NB4 (cell line): ENCODE measurements around the gene GRM7.

Experiments used
- DNase-seq: peaks from one replicate; pipeline ENCODE4 v3.0.0; 2010; ENCODE audit warnings: low read depth
- H3K4me3 ChIP-seq: one replicate; pipeline ENCODE4 v1.5.1; 2011; ENCODE audit warnings: mild to moderate bottlenecking, low read depth, low read length, moderate library complexity
- CTCF ChIP-seq: IDR thresholded peaks from one replicate; pipeline ENCODE4 v1.5.1; 2012; ENCODE audit warnings: low read depth, low read length
- MAX ChIP-seq: IDR thresholded peaks from 2 replicates; pipeline ENCODE4 v1.6.1; 2011; ENCODE audit warnings: low read depth, low read length
- MYC ChIP-seq: IDR thresholded peaks from 2 replicates; pipeline ENCODE4 v1.6.1; 2011; ENCODE audit warnings: low read depth, low read length
- POLR2A ChIP-seq: IDR thresholded peaks from 2 replicates; pipeline ENCODE4 v1.6.1; 2011; ENCODE audit warnings: mild to moderate bottlenecking; ENCODE audit not compliant: insufficient read length; ENCODE audit errors: extremely low read depth

The GRM7 gene

GRCh38 chr3:7396534-7396933 lies 535.6 kb downstream of the GRM7 start:
- H3K4me3 ChIP-seq: no peak overlapping the region
- no peak for TF ChIP-seq POLR2A
- TF ChIP-seq CTCF: no peak
- no peak for TF ChIP-seq MYC
- TF ChIP-seq MAX: no peak
- no peak for DNase-seq

GRCh38 chr3:7397097-7397496 lies 536.2 kb downstream of the GRM7 start:
- DNase-seq: no peak
- TF ChIP-seq CTCF (no peak), MAX (no peak), POLR2A (no peak), MYC (no peak)
- H3K4me3 ChIP-seq: no peak overlapping the region

- no peak for DNase-seq
- no peak for TF ChIP-seq MAX
- TF ChIP-seq POLR2A: no peak
- TF ChIP-seq MYC: no peak
- no peak for TF ChIP-seq CTCF
- H3K4me3 ChIP-seq: no peak overlapping the region
Observed at GRCh38 chr3:7400360-7400759, 539.4 kb downstream of the GRM7 start.

- no peak for TF ChIP-seq CTCF
- TF ChIP-seq MAX: no peak
- no peak for TF ChIP-seq POLR2A
- TF ChIP-seq MYC: no peak
- no peak for DNase-seq
- H3K4me3 ChIP-seq: no peak overlapping the region
Observed at GRCh38 chr3:7401418-7401817, 540.5 kb downstream of the GRM7 start.

- TF ChIP-seq MYC (no peak), POLR2A (no peak), MAX (no peak), CTCF (no peak)
- H3K4me3 ChIP-seq: no peak overlapping the region
- DNase-seq: no peak
Observed at GRCh38 chr3:7407107-7407506, 546.2 kb downstream of the GRM7 start.

GRCh38 chr3:7410782-7411181 lies 549.9 kb downstream of the GRM7 start:
- H3K4me3 ChIP-seq: no peak overlapping the region
- no peak for DNase-seq
- TF ChIP-seq POLR2A (no peak), CTCF (no peak), MYC (no peak), MAX (no peak)
